ENCODE results near the gene PTPRN2. TPM values are rescaled to one million over a fixed set of nuclear protein-coding genes. Genes with fewer than 3 reads are reported as not detected.
"Not testable (repeated sequence)": the region's sequence is repeated elsewhere in the genome, so short reads cannot be mapped to it uniquely, and the experiment has no call there.

Gene PTPRN2
- total and polyA plus RNA-seq, 4 experiments from 2014 or later = 1.7 to 2.6 (median 1.9) TPM

DNA sequence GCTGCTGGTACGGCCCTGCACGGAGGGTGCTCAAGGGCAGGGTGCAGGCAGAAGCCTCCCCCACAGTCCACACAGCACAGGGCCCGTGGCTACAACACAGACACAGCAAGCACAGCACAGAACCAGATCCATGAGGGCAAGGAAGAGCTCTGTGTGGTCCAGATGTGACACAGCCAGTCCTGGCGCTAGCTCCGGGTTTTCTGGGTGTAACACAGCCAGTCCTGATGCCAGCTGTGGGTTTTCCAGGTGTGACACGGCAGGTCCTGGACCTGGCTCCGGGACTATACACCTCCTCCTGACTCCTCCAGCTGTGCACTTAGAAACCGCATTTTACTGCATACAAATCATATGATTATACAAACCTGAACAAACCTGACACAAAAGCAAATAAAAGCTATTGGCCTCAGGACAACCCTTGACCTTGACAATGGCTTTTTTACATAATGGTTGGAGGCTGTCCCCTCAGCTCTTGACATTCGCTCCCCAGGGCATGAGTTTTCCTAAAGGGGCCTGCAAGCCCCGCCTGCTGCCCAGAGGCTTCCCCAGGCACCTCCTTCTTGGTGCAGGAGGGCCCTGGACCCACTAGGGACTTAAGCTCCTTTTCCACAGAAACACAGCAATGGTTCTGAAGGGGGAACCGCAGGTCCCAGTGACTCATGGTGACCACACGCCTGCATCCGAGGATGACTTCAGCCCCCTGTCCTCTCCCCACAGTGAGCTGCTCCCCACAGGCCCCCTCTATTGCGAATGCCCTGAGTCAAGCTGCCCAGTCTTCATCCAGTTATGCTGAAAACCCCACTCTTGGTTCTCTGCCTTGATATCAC, 209.6 kb downstream of the PTPRN2 start:
- ChIA-PET CTCF (ENCODE audit: partially characterized antibody) (no interaction called here), POLR2A (ENCODE audit: partially characterized antibody) (no interaction called here)
- Histone ChIP-seq H3K4me3 (ENCODE audit: low read length in 2 of 2) (no peak overlapping the region), H3K27ac (ENCODE audit: low read depth, low read length) (no peak overlapping the region), H3K9me3 (ENCODE audit: control insufficient read depth in 1 of 2, low read length in 2 of 2) (no peaks in the 10 kb centered on the region), H3K36me3 (ENCODE audit: insufficient read depth, low read length) (no peaks in the 10 kb centered on the region), H3K4me1 (ENCODE audit: insufficient read depth, low read length) (no peaks in the 10 kb centered on the region), H3K27me3 (ENCODE audit: insufficient read depth, low read length) (no peaks in the 10 kb centered on the region)
- H3K27me3 Mint-ChIP-seq = peaks cover 0 to 4% of the 10 kb centered on the region in 2 donors
- peak overlapping the region in 1 of 8 donors; percentile 34 for H3K4me3 Mint-ChIP-seq
- DNase-seq = no peak
- H3K4me1 Mint-ChIP-seq = peaks cover 4 to 12% (median 6%) of the 10 kb centered on the region in 4 donors
- intact Hi-C loops (cut with micrococcal nuclease) = no loop called here
- peaks cover 0 to 24% (median 8%) of the 10 kb centered on the region in 8 donors for H3K9me3 Mint-ChIP-seq
- H3K36me3 Mint-ChIP-seq = no peaks in the 10 kb centered on the region
- peak overlapping the region in 1 of 7 donors; percentile 13 for H3K27ac Mint-ChIP-seq

DNA sequence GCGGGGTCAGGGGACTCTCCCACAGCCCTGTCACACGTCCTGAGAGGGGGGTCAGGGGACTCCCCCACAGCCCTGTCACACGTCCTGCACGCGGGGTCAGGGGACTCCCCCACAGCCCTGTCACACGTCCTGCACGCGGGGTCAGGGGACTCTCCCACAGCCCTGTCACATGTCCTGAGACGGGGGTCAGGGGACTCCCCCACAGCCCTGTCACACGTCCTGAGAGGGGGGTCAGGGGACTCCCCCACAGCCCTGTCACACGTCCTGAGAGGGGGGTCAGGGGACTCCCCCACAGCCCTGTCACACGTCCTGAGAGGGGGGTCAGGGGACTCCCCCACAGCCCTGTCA, 210.8 kb downstream of the PTPRN2 start:
- peak in 4 of 5 donors; percentile 9 to 62 (median 39) for DNase-seq
- H3K27ac Mint-ChIP-seq; H3K36me3 Mint-ChIP-seq; CTCF ChIA-PET (ENCODE audit: partially characterized antibody); H3K9me3 ChIP-seq (ENCODE audit: control insufficient read depth in 1 of 2, low read length in 2 of 2); H3K4me1 ChIP-seq (ENCODE audit: insufficient read depth, low read length); intact Hi-C loops (cut with micrococcal nuclease); H3K4me3 Mint-ChIP-seq; POLR2A ChIA-PET (ENCODE audit: partially characterized antibody); H3K27me3 Mint-ChIP-seq; H3K4me3 ChIP-seq (ENCODE audit: low read length in 2 of 2); H3K27ac ChIP-seq (ENCODE audit: low read depth, low read length); H3K27me3 ChIP-seq (ENCODE audit: insufficient read depth, low read length); H3K36me3 ChIP-seq (ENCODE audit: insufficient read depth, low read length): not testable (repeated sequence)
- Mint-ChIP-seq H3K4me1 (peaks cover 4 to 12% (median 6%) of the 10 kb centered on the region in 4 donors), H3K9me3 (peaks cover 0 to 24% (median 8%) of the 10 kb centered on the region in 8 donors)

DNA sequence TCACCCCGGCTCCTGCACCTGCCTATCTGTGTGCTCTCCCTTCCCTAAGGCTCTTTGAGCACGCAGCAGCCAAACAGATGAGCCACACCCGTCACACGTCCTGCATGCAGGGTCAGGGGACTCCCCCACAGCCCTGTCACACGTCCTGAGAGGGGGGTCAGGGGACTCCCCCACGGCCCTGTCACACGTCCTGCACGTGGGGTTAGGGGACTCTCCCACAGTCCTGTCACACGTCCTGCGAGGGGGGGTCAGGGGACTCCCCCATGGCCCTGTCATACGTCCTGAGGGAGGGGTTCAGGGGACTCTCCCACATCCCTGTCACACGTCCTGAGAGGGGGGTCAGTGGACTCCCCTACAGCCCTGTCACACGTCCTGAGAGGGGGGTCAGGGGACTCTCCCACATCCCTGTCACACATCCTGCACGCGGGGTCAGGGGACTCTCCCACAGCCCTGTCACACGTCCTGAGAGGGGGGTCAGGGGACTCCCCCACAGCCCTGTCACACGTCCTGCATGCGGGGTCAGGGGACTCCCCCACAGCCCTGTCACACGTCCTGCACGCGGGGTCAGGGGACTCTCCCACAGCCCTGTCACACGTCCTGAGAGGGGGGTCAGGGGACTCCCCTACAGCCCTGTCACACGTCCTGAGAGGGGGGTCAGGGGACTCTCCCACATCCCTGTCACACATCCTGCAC, 211.3 kb downstream of the PTPRN2 start:
- H3K4me1 ChIP-seq (ENCODE audit: insufficient read depth, low read length); H3K27me3 Mint-ChIP-seq; H3K4me3 ChIP-seq (ENCODE audit: low read length in 2 of 2); H3K4me3 Mint-ChIP-seq; CTCF ChIA-PET (ENCODE audit: partially characterized antibody); H3K36me3 ChIP-seq (ENCODE audit: insufficient read depth, low read length); H3K9me3 ChIP-seq (ENCODE audit: control insufficient read depth in 1 of 2, low read length in 2 of 2); POLR2A ChIA-PET (ENCODE audit: partially characterized antibody); H3K36me3 Mint-ChIP-seq; H3K27me3 ChIP-seq (ENCODE audit: insufficient read depth, low read length); H3K27ac ChIP-seq (ENCODE audit: low read depth, low read length); intact Hi-C loops (cut with micrococcal nuclease): not testable (repeated sequence)
- Mint-ChIP-seq H3K27ac (peak overlapping the region in 5 of 7 donors; percentile 35 to 86 (median 72)), H3K9me3 (peaks cover 0 to 23% (median 8%) of the 10 kb centered on the region in 8 donors), H3K4me1 (peaks cover 4 to 12% (median 6%) of the 10 kb centered on the region in 4 donors)
- DNase-seq = peak; percentile 25 to 76 (median 37)

DNA sequence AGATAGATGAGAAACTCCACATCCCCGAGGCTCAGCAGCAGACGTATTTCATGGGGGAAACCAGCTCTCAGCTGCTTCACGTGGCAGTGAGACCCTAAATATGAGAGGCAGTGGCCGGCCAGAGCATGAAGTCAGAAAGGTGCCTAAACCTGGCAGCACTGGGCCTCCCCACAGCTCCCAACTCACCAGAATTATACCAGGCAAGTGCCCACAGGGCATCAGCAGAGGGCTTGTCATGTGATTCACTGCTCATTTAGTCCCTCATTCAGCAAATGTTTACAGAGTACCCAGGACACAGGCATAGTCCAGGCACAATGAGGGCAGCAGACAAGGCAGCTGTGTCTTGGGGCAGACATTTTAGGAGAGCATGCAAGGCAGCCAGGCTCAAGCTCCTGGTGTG, 212.6 kb downstream of the PTPRN2 start:
- H3K27me3 Mint-ChIP-seq = peaks cover 0 to 4% of the 10 kb centered on the region in 2 donors
- ChIA-PET CTCF (ENCODE audit: partially characterized antibody) (no interaction called here), POLR2A (ENCODE audit: partially characterized antibody) (no interaction called here)
- Histone ChIP-seq H3K27me3 (ENCODE audit: insufficient read depth, low read length) (no peaks in the 10 kb centered on the region), H3K4me3 (ENCODE audit: low read length in 2 of 2) (no peak overlapping the region), H3K27ac (ENCODE audit: low read depth, low read length) (no peak overlapping the region), H3K9me3 (ENCODE audit: control insufficient read depth in 1 of 2, low read length in 2 of 2) (no peaks in the 10 kb centered on the region), H3K4me1 (ENCODE audit: insufficient read depth, low read length) (no peaks in the 10 kb centered on the region), H3K36me3 (ENCODE audit: insufficient read depth, low read length) (no peaks in the 10 kb centered on the region)
- H3K27ac Mint-ChIP-seq = peak overlapping the region in 1 of 7 donors; percentile 15
- DNase-seq = no peak
- peaks cover 0 to 11% (median 4%) of the 10 kb centered on the region in 8 donors for H3K9me3 Mint-ChIP-seq
- intact Hi-C loops (cut with micrococcal nuclease) = no loop called here
- no peaks in the 10 kb centered on the region for H3K36me3 Mint-ChIP-seq
- peaks cover 4 to 12% (median 6%) of the 10 kb centered on the region in 4 donors for H3K4me1 Mint-ChIP-seq
- peak overlapping the region in 1 of 8 donors; percentile 38 for H3K4me3 Mint-ChIP-seq

DNA sequence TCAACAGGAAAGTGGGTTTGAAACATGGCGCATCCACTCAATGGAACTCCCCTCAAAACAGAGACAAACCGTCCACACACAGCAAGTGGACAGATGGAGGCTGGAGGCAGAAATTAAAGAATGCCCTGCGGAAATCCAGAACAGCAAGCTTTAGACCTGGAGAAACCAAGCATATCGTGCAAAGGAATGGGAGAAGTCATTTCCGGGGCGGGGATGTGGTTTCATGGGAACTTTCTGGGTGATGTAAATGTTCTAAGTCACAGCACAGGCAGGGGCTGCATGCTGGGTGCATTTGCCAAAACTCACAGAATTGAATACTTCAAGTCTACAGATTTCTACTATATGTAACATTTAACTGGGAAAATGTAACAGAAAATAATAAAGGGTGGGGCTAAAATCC, 213.0 kb downstream of the PTPRN2 start:
- no peak overlapping the region for H3K27ac ChIP-seq (ENCODE audit: low read depth, low read length)
- H3K27me3 ChIP-seq (ENCODE audit: insufficient read depth, low read length) = no peaks in the 10 kb centered on the region
- no peaks in the 10 kb centered on the region for H3K36me3 ChIP-seq (ENCODE audit: insufficient read depth, low read length)
- Mint-ChIP-seq H3K36me3 (no peaks in the 10 kb centered on the region), H3K27ac (peak overlapping the region in 1 of 7 donors; percentile 15), H3K27me3 (peaks cover 0 to 4% of the 10 kb centered on the region in 2 donors), H3K9me3 (peaks cover 0 to 7% (median under 1%) of the 10 kb centered on the region in 8 donors), H3K4me1 (peaks cover 4 to 12% (median 6%) of the 10 kb centered on the region in 4 donors), H3K4me3 (no peak overlapping the region)
- no peak overlapping the region for H3K4me3 ChIP-seq (ENCODE audit: low read length in 2 of 2)
- CTCF ChIA-PET (ENCODE audit: partially characterized antibody) = no interaction called here
- POLR2A ChIA-PET (ENCODE audit: partially characterized antibody) = no interaction called here
- no peak for DNase-seq
- intact Hi-C loops (cut with micrococcal nuclease) = no loop called here
- H3K4me1 ChIP-seq (ENCODE audit: insufficient read depth, low read length) = no peaks in the 10 kb centered on the region
- no peaks in the 10 kb centered on the region for H3K9me3 ChIP-seq (ENCODE audit: control insufficient read depth in 1 of 2, low read length in 2 of 2)

DNA sequence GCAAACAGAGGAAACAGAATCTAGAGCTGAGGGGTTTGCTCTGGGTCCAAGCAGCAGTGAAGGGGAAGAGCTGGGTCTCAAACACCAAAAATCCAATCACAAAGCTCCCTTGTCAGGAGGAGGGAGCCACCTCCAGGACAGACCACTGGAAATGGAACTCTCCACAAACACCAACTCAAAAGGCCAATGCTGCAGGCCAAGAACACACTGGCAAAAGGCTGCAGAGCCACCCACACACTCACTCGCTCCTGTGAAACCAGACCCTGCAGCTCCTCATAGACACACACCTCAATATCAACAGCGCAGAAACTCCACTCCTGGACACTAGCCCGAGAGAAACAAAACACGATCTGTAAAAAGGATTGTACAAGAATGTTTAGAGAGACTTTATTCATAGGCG, 213.5 kb downstream of the PTPRN2 start:
- H3K9me3 ChIP-seq (ENCODE audit: control insufficient read depth in 1 of 2, low read length in 2 of 2) = no peaks in the 10 kb centered on the region
- H3K27me3 Mint-ChIP-seq = peaks cover 0 to 4% of the 10 kb centered on the region in 2 donors
- no peaks in the 10 kb centered on the region for H3K36me3 ChIP-seq (ENCODE audit: insufficient read depth, low read length)
- H3K4me3 ChIP-seq (ENCODE audit: low read length in 2 of 2) = no peak overlapping the region
- no peak overlapping the region for H3K4me3 Mint-ChIP-seq
- H3K27ac ChIP-seq (ENCODE audit: low read depth, low read length) = no peak overlapping the region
- H3K4me1 ChIP-seq (ENCODE audit: insufficient read depth, low read length) = no peaks in the 10 kb centered on the region
- intact Hi-C loops (cut with micrococcal nuclease) = no loop called here
- POLR2A ChIA-PET (ENCODE audit: partially characterized antibody) = no interaction called here
- no peak for DNase-seq
- CTCF ChIA-PET (ENCODE audit: partially characterized antibody) = no interaction called here
- no peaks in the 10 kb centered on the region for H3K36me3 Mint-ChIP-seq
- H3K27me3 ChIP-seq (ENCODE audit: insufficient read depth, low read length) = no peaks in the 10 kb centered on the region
- H3K9me3 Mint-ChIP-seq = peaks cover 0 to 4% (median 0%) of the 10 kb centered on the region in 8 donors
- H3K27ac Mint-ChIP-seq = peak overlapping the region in 1 of 7 donors; percentile 68
- H3K4me1 Mint-ChIP-seq = peaks cover 4 to 12% (median 6%) of the 10 kb centered on the region in 4 donors

DNA sequence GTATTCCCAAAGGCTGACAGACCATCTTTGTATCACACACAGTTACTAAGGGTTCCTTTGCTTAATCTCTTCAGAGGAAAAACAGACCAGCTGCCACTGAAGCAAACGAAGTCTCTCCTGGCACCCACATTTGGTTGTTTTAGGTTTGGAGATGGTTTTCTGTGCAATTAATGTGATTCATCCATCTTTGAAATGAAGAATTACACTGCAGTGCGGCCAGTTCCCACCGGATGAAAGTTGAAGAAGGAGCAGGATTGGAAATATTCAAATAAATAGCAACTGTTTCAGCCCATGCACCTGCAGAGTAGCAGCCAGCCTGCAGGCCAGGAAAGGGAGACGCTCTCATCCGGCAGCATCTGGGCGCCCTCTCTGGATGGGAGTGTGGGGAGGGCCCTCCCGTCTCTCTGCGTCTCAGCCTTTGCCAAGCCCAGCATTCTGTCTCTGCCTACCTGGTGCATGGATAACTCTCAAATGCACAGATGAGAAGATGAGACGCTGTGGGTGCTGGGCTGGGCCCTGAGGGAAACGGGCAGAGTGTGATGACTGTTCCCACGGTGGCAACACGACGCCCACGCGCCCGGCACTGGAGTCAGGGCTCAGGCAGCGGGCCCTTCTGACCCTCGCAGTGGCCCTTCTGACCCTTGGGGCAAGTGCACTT, 214.0 kb downstream of the PTPRN2 start:
- Histone ChIP-seq H3K36me3 (ENCODE audit: insufficient read depth, low read length) (no peaks in the 10 kb centered on the region), H3K27ac (ENCODE audit: low read depth, low read length) (no peak overlapping the region), H3K27me3 (ENCODE audit: insufficient read depth, low read length) (no peaks in the 10 kb centered on the region), H3K4me1 (ENCODE audit: insufficient read depth, low read length) (no peaks in the 10 kb centered on the region), H3K4me3 (ENCODE audit: low read length in 2 of 2) (no peak overlapping the region), H3K9me3 (ENCODE audit: control insufficient read depth in 1 of 2, low read length in 2 of 2) (no peaks in the 10 kb centered on the region)
- Mint-ChIP-seq H3K27me3 (peaks cover 0 to 4% of the 10 kb centered on the region in 2 donors), H3K4me1 (peaks cover 4 to 12% (median 6%) of the 10 kb centered on the region in 4 donors), H3K4me3 (no peak overlapping the region), H3K9me3 (peaks cover 0 to 3% (median 0%) of the 10 kb centered on the region in 8 donors), H3K36me3 (no peaks in the 10 kb centered on the region), H3K27ac (no peak overlapping the region)
- ChIA-PET POLR2A (ENCODE audit: partially characterized antibody) (no interaction called here), CTCF (ENCODE audit: partially characterized antibody) (no interaction called here)
- intact Hi-C loops (cut with micrococcal nuclease) = no loop called here
- DNase-seq = no peak

All from CD4-positive, alpha-beta memory T cell (primary cell).